Activated CD4-positive, alpha-beta T cell treated with anti-CD3 and anti-CD28 coated beads, Interleukin-10, Interleukin-2, amounts not matched to agents 100 ng/mL and 50 ng/mL, durations not matched to agents 16 hours and 8 hours (primary cell): ENCODE measurements around the gene ANKRD44.
A peak's percentile ranks its signal among the peaks of the same experiment; 100 is the strongest.

Experiments used
- DNase-seq: peaks from one replicate; pipeline ENCODE4 v3.0.0-alpha.2; 2020

Gene ANKRD44

GRCh38 chr2:196971574-196972279 is 338.9 kb downstream of the ANKRD44 start:
- peak; percentile 65 for DNase-seq

DNA sequence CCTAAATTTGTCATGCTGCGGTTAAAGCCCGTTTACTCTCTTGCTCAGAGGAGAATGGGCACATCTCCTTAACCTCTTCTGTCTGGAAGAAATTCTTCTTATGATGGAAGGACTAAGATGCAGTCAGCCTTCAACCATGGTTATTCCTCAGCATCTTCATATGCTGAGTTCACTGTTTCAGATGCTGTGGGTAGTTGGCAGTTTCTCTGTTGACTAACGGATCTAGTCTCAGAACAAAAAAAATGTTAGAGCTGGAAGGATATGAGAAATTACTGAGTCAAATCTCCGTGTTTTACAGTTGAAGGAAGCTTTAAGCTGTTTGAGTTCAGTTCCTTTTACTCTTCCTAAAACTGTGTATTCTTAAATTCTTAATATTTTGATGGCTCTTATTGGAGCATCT is 340.5 kb downstream of the ANKRD44 start:
- DNase-seq: peak; percentile 81

- DNase-seq: no peak
Observed at GRCh38 chr2:196968516-196968915, 342.1 kb downstream of the ANKRD44 start.

GRCh38 chr2:196967775-196968174 is 342.8 kb downstream of the ANKRD44 start:
- no peak for DNase-seq

GRCh38 chr2:196967116-196967515 is 343.5 kb downstream of the ANKRD44 start:
- DNase-seq: no peak

DNA sequence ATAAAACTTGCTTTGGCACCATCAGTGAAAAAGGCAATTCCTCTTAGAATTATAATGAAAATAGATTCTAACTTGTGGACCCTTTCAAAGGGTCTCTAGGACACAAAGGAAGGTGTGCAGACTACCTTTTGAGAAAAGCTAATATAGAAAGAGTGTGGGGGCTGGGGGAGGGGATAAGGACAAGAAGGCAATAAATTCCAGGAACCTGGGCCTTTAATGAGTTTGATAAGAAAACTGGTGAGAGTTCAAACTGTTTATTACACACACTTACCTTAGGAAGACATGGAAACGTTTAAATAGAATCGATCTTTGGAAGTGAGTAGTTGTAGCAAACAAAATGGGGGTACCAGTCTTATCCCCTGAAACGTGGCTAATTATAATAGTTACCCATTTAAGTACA is 344.5 kb downstream of the ANKRD44 start:
- no peak for DNase-seq

DNA sequence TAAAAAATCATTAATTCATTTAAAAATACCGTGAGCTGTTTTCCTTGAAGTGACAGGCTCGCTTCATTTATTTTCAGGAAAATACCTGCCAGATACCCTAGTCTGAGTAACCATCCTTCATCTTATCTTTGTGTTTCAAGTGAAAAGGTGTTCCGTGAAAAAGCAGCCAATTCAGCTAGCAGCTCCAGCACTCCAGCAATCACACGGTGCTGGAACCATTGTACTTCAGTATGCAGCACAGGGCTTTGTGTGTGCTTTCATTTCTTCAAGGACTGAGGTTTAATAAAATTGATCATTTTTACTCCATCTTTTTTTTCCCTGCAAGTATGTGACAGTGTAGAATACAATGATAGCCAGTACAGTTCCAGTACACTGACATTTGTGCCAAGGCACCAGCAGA is 344.9 kb downstream of the ANKRD44 start:
- DNase-seq: no peak

DNA sequence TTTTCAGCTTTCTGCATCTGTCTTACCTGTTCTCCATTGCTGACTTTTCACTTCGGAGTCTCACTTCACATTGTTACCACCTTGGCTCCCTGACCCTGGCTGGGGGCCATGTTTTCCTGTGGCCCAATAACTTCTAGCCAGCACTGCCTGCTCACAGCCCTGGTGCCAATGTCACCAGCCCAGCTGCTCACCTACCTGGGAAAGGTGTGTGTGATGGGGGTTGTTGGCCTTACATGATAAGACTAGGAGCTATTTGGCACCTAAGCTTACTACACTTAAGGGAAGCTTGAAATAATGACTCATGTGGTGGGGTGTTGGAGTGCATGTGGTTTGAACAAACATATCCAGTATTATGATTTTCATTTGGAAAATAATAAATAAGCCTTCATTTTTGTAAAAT is 346.6 kb downstream of the ANKRD44 start:
- no peak for DNase-seq

GRCh38 chr2:196963043-196963442 is 347.5 kb downstream of the ANKRD44 start:
- DNase-seq: peak; percentile 67

GRCh38 chr2:196962325-196962724 is 348.3 kb downstream of the ANKRD44 start:
- DNase-seq: peak; percentile 85

DNA sequence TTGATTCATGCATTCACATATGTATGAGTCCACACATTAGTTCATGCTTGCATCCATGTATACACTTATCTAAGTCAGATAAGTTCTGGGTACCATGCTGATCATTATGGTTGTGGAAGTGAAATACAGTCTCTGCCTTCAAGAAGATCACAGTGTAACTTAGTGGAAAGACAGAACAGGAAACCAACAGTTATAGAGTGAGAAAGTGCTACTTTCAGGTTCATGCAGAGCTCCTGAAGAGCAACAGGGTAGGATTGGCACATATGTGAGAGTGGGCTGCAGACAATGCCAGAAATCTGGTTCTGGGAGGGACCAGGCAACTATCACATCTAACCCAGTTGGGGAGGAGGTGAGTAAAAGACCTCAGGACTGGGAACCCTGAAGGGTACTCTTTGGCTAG is 348.7 kb downstream of the ANKRD44 start:
- peak; percentile 87 for DNase-seq

DNA sequence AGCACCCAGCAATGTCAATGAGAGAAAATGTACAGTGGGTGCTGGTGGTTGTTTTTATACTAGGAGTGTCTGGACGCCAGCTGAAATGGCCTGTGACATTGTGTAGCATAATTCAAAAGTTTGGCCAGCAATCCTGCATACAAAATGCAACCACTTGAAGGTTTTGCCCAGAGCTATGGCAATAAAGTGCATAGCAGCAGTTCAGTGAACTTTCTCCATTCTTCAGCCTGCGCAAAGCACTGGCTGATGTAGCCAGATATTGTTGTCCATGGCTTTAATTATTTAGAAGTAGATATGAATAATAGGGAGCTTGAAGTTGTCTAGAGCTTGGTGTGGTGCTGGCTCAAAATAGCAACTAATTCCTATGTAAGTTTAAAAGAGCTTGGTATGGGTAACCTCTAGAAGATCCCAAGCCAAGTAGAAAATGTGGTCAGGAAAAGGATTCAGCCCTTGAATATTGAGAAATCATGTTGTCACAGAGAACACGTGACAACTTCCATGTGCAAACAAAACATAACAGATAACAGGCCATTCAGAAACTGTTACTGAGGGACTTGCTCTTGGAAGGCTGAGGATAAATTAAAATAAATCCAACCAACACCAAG is 350.7 kb downstream of the ANKRD44 start:
- no peak for DNase-seq

GRCh38 chr2:196959281-196959680 is 351.3 kb downstream of the ANKRD44 start:
- no peak for DNase-seq

GRCh38 chr2:196957881-196958525 is 352.6 kb downstream of the ANKRD44 start:
- DNase-seq: no peak

- no peak for DNase-seq
Observed at GRCh38 chr2:196957442-196957841, 353.1 kb downstream of the ANKRD44 start.

DNA sequence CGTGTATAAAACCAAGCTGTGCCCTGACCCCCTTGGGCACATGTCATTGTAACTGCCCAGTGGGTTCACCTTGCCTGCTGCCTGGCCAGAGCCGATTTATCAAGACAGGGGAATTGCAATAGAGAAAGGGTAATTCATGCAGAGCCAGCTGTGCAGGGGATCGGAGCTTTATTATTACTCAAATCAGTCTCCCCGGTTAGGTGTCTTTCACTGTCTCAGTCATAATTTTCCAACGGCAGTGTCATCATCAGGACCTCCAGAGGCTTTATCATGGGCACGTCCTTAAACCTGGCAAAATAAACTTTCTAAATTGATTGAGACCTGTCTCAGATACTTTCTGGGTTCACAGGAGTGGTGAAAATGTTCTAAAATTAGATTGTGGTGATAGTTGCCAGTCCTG is 354.5 kb downstream of the ANKRD44 start:
- peak; percentile 59 for DNase-seq

DNA sequence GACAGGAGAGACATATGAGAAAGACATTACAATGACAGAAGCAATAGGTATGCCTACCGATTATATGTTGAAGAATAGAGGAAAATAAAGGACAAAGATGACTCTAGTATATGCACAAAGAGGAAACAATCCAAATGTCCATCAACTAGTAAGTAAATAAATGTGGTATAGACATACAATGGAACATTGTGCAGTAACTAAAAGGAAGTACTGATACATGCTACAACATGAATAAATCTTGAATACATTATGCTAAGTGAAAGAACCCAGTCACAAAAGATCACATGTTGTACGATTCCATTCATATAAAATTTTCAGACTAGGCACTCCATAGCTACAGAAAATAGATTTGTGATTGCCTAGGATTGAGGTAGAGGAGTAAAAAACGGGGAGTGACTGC is 355.5 kb downstream of the ANKRD44 start:
- DNase-seq: no peak

GRCh38 chr2:196954001-196954400 is 356.6 kb downstream of the ANKRD44 start:
- no peak for DNase-seq

- no peak for DNase-seq
Observed at GRCh38 chr2:196952936-196953335, 357.6 kb downstream of the ANKRD44 start.

DNA sequence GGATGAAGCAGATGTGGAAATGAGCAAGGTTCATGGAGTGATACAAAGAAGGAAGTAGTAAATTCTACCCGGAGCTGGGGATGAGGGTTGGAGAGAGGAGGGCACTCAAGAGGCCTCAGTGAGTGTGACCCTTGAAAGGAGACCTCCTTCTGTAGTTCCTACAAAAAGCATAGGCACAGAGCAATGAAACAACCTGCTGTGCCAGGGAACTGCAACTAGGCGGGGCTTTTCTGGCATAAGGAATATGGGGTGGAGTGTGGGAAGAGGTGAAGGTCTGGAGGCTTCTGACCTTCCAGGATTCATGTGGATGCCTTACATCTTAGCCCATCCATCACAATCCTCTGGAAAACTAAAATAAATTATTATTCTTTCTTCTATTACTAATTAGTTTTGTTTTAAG is 358.6 kb downstream of the ANKRD44 start:
- no peak for DNase-seq

DNA sequence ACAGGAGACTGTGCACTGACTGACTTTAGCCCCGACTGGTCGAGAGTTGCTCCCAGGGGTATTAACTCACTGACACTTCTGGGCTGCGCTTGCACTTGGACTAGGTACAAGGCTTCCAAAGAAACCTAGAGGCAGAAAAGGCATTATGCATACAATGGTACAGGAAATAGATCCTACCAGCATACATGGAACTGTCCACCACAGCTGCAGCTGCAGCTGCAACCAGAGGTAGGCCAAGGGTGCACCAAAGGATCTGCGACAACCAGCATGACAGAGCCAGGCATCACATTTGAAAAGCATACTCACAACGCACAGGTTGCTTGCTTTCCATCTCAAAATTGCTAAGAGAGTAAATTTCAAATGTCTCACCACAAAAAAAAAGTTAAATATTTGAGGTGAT is 361.5 kb downstream of the ANKRD44 start:
- DNase-seq: no peak

DNA sequence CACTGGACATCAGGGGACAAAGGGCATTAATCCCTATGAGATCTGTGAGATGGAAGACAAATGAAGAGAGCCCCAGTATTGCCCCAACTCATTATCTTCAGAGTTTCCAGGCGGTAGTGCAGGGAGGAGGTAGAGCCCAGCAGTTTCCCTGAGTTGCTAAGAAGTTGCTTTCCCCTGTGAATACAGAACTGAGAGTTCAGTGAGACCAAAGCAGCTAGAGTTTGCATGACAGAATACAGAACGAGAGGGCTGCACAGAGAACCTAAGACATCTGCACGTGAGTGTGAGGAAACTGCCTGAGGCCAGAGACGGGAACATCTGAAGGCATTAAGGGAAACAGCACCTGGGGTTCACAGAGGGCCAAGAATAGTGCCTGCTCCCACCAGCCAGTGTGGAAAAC is 366.0 kb downstream of the ANKRD44 start:
- no peak for DNase-seq

DNA sequence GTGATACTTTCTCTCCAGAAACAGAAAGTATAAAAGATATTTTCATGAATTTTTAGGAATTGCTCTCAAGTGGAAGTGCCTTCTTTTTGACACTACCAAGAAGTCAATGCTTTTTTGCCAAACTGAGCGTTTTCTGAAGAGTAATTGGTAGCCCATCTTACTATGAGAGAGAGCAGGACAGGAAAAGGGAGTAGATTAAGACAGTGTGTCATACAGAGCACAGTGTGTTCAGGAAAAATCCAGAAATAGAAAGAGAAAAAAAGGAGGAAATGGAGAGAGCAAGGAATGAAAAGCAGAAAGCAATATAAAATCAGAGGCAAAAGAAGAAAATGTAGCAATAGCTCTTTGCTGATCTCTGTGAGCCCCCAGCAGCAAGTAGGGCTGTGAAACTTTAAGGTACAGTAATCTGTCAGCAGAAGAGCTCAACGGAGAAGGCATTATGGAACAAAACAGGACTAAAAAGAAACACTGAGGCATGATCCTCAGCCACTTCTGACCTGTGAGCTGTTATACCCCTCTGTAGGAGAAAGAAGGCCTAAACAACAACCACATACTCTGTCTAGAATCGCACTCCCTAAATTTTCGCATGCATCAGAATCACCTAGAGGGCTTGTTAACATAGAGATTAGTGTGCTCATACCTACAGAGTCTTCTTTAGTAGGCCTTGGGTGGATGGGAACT is 369.0 kb downstream of the ANKRD44 start:
- DNase-seq: no peak

DNA sequence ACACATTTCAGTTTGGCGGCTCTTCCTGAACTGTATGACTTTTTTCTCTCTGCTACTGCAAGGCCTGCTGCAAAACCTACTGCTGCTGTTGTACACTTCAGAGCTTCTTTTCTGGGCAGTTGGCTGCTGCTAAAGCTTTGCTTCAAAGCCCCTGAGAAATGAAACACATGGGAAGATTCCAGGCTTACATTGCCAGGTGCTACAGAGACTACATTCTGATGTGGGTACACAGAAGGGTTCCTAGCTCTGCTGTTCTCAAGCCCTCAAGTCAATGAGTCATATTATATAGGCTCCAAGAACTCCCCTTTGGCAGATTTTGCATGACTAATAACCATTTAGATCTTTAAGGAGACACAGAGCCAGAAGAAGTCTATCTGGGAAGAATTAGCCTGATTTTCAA is 371.2 kb downstream of the ANKRD44 start:
- no peak for DNase-seq
